ENCODE results near the gene CTSD.

Gene CTSD

DNA sequence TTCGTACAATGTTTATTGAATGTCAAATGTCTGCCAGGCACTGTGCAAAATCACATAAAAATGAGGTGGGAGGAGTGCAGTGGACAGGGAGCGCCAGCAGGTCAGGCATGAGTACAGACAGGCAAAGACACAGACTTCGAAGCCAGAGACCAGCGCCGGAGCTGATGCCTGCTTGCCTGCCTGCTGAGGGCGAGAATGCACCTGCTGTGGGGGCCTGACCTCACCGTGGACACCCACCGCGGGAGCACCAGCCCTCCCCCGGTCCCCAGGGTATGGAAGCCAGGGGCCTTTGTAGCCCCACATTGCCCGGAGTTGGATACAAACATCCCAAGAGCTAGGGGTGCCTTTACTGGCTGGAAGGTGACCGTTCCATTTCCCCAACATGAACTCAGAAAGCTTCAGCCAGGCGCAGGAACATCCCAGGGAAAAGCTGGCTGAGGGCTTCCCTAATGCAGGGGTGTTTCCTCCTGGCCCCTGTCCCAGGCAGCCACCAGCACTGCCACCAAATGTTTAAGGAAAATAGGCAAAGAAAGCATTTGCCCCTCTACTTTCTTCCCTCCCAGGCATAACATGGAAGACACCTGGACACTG lies 31.2 kb downstream of the CTSD start:
- no peak overlapping the region for H3K4me3 ChIP-seq (ENCODE audit: low read depth, low read length)

DNA sequence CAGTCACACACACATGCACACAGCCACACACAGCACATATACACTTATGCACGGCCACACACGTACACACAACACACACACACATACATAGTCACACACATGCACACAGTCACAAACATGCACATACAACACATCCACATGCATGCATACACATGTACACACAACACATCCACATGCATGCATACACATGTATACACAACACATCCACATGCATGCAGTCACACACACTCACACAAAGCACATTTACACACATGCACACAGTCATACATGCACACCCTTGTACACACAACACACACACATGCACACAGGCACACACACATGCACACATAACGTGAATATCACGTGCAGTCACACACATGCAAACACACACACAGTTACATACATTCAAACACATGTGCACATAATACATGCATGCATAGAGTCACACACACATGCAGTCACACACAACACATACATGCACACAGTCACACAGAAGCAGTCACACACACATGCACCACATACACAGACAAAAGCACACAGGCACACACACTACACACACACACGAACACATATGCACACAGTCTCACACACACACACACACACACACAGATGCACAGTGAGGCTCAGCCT lies 32.2 kb downstream of the CTSD start:
- H3K4me3 ChIP-seq (ENCODE audit: low read depth, low read length) = no peak overlapping the region

DNA sequence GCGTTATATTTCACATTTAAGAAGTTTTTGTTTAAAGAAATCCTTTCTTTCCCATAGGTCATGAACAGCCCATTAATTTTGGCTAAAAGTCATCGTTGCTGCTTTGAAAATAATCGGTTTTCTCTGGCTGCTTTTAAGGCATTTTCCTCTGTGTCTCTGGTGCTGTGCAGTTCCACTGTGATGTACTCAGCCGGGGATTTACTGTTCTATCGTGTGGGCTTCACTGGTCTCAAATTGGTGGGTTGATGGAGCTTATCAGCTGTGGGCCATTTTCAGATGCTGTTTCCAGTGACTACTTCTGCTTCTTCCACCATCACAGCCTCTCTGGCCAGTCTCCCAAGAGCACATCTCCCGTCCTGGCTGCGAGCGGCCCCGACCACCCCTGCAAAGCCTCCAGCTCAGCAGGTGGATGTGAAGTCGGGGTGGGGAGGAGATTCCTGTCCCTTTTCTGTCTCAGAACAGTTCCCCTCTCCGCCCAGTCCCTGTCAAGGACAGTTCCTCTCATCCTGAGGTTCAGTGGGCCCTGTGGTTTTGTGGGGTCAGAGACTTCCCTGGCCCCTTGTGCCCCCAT lies 33.6 kb downstream of the CTSD start:
- H3K4me3 ChIP-seq (ENCODE audit: low read depth, low read length) = no peak overlapping the region

DNA sequence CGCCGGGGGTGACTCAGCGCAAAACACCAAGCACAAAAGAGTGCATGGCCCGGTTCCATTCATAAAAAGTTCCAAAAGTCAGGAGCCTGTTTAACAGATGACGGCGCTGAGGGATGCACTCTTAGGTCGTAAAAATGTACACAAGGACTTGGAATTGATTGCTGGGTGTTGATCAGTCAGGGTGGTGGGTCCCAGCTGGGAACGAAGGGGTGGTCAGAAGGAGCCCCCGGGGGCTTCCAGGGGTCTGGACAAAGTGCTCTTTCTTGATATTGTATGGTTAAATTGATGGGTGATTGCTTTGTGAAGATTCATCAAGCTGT lies 34.1 kb downstream of the CTSD start:
- no peak overlapping the region for H3K4me3 ChIP-seq (ENCODE audit: low read depth, low read length)

DNA sequence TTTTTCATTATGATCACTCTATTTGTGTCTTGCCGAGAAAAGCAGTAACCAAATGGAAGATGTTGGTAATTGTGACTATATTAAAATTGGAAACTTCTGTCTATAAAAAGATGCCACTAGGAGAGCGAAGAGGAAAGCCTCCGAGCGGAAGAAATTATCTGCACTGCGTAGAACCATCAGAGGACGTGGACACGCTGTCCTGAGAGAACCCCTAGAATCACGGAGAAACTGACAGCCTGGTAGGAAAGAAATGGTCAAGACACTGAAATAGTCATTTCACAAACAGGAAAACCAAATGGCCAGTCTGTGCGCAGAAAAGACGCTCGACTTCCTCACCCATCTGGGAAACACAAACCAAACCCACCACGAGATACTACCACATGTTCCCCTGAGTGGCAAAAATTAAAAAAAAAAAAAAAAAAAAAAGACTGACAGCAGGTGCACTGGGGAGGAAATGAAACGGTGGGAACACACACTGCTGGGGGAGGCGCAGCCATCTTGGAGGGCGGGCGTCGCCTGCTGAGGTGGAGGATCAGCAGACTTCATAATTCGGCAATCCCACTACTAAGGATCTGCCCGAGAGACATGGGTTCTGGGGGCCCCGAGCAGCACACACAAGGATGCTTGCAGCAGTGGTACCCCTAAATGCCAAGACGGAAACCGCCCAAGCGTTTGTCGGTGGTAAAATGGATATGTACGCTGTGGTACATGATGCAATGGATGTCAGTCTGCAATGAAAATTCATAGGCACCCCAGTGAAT lies 34.6 kb downstream of the CTSD start:
- no peak overlapping the region for H3K4me3 ChIP-seq (ENCODE audit: low read depth, low read length)

DNA sequence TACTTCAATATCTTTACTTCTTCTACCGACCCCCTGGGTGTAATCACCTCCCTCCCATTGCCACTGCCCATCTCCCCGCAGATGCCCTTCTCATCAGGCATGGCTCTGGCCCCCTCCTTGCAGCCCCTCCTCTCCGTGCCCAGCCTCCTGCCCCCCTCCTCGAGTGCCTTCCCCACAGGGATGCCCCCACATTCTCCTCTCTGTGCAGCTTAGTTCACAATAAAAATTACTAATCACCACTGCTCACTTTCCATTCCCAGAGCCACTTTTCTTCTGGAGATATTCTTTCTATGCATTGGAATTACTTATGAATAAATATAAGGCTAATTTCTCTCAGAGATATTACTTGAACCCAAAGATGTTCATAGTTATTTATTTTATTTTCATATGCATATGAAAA lies 35.4 kb downstream of the CTSD start:
- H3K4me3 ChIP-seq (ENCODE audit: low read depth, low read length) = no peak overlapping the region

DNA sequence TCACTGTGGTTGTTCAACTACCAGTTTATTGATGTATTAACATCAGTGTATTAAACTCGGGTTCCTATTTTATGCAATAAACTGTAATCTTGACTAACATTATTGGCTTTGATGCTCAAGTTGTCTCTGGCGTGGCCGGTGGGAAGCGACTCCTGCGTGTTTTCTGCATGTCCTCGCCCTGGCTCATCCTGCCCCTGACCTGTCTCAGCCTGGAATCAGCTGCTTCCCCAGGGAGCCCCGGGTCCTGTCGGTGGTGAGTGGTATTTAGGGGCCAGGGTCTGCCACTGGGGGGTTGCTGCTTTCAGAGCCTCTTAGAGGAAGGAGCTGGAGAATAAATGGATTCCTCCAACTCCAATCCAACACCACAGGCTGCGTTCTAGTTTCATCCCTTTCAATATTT lies 35.9 kb downstream of the CTSD start:
- H3K4me3 ChIP-seq (ENCODE audit: low read depth, low read length) = no peak overlapping the region

DNA sequence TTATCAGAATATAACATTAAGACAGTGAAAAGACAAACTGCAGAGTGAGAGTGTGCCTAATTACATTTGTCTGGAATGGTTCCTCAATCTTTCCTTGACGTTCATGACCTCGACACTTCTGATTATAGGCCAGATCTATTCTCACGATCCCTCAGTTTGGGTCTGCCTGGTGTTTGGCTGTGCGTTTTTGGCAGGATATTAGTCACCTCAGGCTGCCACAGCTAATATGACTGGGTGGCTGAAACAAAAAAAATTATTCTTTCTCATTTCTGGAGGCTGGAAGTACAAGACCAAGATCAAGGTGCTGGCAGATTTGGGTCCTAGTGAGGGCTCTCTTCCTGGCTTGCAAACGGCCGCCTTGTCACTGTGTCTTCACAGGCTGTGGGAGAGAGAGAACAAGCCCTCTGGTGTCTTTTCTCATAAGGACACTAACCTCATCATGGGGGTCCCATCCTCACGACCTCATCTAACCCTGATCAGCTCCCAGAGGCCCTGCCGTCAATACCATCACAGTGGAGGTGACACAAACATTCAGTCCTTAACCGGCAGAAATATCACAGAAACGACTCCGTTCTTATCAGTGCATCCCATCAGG lies 36.5 kb downstream of the CTSD start:
- H3K4me3 ChIP-seq (ENCODE audit: low read depth, low read length) = no peak overlapping the region

DNA sequence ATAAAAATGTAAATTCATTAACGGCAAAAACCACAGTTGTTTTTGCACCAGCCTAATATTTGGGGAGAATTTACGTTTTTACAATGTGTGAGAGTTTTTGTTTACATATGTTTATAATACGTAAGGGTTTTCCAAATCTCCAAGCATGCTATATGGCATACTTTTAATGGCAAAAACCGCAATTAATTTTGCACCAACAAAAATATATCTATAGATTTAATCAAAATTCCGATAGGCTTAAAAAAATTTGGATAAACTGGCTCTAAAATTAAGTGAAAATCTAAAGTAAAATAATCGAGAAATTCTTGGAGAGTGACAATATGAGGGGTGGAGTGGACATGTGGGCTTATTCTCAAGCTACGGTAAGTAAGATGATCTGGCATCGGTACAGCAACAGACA lies 43.9 kb downstream of the CTSD start:
- H3K4me3 ChIP-seq (ENCODE audit: low read depth, low read length) = no peak overlapping the region

DNA sequence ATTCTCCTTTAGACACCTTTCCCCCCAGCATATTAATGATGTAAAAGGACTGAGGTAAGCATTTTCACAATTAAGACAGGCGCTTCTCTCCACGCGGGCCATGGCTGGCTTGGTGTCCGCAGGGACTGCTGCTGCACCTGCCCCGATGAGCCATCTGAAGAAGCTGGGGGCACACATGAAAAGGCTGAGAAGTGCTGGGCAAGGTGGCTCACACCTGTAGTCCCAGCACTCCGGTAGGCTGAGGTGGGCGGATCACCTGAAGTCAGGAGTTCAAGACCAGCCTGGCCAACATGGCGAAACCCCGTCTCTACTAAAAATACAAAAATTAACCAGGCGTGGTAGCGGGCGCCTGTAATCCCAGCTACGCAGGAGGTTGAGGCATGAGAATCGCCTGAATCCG lies 45.4 kb downstream of the CTSD start:
- no peak overlapping the region for H3K4me3 ChIP-seq (ENCODE audit: low read depth, low read length)

DNA sequence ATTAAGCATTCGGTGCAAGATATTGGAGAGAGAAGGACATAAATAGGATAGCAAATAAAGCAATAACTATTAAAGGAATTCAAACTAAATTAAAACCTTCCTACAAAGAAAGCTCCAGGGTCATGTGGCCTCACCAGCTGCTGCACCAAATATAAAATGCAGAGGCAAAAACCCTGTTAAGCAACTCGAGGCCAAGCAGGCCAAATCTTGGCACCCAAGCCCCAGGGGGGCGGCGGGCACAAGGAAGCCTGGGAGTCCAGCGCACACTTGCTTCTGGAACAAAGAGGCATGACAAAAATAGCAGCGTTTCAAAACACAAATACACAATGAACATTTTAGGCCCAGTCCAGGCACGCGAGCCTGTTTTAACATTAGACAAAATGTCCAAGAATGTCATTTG lies 46.0 kb downstream of the CTSD start:
- no peak overlapping the region for H3K4me3 ChIP-seq (ENCODE audit: low read depth, low read length)

DNA sequence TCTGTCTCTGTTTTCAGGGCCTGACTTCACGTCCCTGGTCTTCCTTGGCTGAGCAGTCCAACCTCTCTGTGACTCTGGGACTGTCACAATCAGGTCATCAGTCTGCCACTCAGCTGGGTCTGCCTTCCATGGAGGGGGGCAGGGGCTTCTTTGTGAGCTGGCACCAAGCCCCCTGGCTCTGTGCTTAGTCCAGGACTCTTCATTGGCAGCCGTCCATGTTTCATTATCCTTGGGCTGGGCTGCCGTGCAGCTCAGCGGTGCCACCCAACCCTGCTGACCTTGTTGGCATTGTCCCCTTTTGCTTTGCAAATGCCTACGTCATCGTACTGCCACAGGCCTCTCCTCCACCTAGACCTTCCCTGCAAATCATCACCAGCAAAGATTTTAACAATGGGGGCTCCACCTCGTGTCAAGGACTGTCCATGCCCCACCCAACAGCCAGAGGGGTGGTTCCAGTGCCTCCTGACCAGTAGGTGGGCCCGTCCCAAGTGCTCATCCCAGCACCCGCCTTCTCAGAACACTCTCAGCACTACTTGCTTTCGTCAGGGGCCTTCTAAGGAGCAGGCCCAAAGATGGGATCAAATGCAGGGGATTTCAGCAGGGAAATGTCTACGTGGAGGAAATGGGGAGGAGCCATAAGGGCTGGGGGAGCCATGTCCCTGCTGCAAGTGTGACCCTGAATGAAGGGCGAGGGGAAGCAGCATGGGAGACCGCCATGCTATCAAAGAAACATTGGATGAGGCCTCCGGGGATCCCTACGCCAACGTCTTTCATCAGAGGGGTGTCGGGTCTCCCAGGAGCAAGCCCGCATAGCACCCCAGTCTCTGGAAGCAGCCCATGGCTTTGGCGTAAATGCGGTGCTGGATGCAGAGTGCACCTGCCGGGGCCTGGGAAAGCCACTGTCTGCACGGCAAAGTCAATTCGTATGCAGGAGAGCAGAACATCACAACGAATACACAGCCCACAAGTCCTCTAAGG lies 48.5 kb downstream of the CTSD start:
- no peak overlapping the region for H3K4me3 ChIP-seq (ENCODE audit: low read depth, low read length)

DNA sequence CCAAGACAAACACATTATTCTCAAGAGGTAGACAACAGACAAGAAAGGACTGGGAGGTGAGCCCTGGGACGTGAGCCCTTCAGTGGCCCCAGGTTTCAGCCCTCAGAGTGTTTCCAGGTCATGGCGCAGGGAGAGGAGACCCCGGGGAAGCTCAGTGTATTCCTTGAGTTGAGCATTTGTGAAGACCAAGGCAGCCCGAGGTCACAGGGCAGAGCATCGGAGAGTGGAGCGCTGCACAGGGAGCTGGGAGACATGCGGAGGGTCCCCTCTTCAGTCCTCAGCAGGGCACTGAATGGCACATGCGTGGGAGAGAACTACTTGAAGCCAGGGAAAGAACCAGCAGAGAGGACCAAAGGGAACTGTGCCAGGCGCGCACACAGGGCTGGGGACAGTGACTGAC lies 55.0 kb downstream of the CTSD start:
- H3K4me3 ChIP-seq (ENCODE audit: low read depth, low read length) = no peak overlapping the region

DNA sequence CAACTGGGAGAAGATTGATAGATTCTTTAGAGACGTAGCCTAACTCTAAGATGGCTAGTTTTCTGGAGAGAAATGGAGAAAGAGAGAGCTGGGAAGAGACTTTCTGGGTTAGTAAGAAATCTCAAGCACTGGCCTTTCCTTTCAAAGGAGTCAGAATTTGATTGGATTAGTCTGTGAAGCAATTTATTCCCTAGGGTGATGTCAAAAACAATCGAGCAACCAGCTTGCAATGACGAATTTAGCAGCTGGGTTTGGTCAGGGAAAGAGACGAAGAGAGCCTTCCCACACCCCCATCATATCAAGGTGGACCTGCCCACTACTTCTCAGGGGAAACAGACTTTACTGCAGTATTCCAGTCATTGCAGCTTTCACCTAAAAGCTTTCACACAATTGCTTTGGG lies 56.0 kb downstream of the CTSD start:
- no peak overlapping the region for H3K4me3 ChIP-seq (ENCODE audit: low read depth, low read length)

DNA sequence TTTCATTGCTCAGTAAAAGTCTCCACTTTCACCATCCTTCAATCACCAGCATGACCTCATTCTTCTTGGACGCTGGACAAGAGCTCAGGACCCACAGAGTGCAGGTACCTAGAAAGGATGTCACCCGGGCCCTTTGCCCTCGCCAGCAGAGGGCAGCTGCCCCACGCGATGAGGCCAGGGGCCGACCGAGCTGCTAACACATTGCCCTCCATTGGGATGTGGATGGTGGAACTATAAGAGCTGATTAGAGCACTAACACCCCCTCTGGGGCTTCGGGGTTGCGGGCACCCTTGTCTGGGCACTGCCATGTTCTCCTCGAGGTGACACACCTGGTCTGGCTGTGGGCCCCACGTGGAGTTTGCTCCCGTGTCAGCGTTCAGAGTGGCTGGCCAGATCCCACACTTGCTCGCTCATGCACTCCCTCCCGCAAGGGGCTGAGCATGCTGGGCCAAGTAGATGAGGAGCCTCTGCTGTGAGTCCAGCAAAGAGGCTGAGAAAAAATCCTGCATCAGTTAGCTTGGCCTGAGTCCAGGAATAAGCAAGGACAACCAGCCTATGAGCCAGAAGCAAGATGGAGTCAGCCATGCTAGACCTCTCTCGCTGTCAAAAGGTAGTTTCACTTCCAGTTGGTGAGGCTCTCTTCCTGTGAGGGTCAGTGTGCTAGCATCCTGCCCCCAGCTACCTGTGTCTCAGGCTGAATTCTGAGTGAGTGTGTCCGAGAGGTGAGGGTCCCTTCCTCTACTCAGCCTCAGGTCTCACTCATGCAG lies 56.9 kb downstream of the CTSD start:
- no peak overlapping the region for H3K4me3 ChIP-seq (ENCODE audit: low read depth, low read length)

DNA sequence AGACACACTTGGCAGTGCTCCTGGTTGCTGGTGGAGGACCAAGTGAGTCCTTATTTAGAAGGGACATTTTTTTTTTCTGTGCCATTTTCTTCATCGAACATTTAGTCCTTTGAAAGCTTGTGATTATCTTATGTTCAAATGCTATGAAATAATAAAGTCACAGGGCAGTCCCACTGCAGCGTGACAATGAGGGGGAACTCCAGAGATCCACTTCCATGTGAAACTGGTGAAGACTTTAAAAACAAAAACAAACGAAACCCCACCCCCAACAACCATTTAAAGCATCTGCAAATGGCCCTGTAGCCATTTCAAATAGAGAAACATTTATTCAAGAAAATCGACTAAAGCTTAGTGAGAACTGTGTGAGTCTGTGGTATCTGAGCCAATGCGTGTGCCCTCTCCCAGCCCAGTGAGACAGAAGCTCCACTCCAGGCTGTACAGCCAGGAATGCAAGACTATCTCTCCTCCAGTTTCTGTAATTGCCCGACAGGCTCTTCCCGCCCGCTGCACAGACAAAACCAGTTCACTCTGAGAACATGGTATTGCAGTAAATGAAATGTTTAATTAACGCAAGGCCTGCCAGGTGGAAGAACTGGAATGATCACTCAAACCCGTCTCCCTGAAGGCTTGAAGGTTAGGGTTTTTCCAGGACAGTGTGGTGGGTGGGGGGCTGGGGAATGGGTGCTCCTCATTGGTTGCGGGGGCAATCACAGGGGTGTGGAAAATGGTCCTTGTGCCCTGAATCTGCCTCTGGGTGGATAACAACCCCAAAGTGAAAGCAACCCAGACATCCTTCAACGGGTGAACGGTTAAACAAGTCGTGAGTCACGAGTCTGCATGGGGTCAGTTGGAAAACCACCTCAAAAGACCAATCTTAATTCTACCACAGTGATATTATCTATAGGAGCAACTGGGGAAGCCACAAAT lies 58.3 kb downstream of the CTSD start:
- no peak overlapping the region for H3K4me3 ChIP-seq (ENCODE audit: low read depth, low read length)

DNA sequence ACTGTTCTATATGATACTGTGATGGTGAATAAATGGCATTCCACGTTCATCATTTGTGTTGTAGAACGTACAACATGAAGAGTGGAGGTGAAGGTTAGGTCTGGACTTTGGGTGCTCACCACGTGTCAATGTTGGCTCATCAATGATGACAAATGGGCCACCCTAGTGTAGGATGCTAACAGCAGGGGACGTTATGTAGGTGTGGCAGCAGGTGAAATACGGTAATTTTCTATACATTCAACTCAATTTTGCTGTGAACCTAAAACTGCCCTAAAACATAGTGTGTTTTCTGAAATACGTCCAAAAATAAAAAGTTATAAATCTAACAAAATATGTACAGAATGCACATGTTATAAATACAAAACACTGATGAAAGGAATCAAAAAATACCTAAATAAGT lies 60.6 kb downstream of the CTSD start:
- no peak overlapping the region for H3K4me3 ChIP-seq (ENCODE audit: low read depth, low read length)

Measured in iPS-11a (cell line).